HFFc6 (cell line): ENCODE measurements around the gene KXD1. TPM values are rescaled to one million over a fixed set of nuclear protein-coding genes. Genes with fewer than 3 reads are reported as not detected.
A peak's percentile ranks its signal among the peaks of the same experiment; 100 is the strongest.

Source experiments
- DNase-seq: peaks from one replicate; pipeline ENCODE4 v3.0.0-alpha.2; 2018
- H3K27ac Mint-ChIP-seq: 2 replicates; pipeline ENCODE4 v1.8.0; 2020; ENCODE audit warnings: mild to moderate bottlenecking, mixed read lengths
- H3K27me3 Mint-ChIP-seq: 2 replicates; pipeline ENCODE4 v1.8.0; 2021; ENCODE audit warnings: mild to moderate bottlenecking, moderate library complexity, mixed read lengths; ENCODE audit not compliant: insufficient read depth
- H3K36me3 Mint-ChIP-seq: 2 replicates; pipeline ENCODE4 v1.8.0; 2021; ENCODE audit warnings: low read depth, mixed read lengths
- H3K4me1 Mint-ChIP-seq: 2 replicates; pipeline ENCODE4 v1.8.0; 2020; ENCODE audit warnings: low read depth, mixed read lengths
- H3K4me3 Mint-ChIP-seq: 2 replicates; pipeline ENCODE4 v1.8.0; 2020; ENCODE audit warnings: mild to moderate bottlenecking, moderate library complexity, mixed read lengths
- H3K9me3 Mint-ChIP-seq: 2 replicates; pipeline ENCODE4 v1.8.0; 2020; ENCODE audit warnings: mild to moderate bottlenecking, mixed read lengths
- CTCF ChIP-seq: fragments of 200-600 bp; sonication (generic); IDR thresholded peaks from 2 replicates; pipeline ENCODE4 v1.5.0; 2021; ENCODE audit warnings: antibody characterized with exemption, mild to moderate bottlenecking
- total RNA-seq, 6 experiments: library from RNA; stranded (reverse); fragmentation: NEBNext Ultra II Directional; extraction: Animal tissue kit (Norgen Biotek cat#: 25700); gene quantifications; 2 replicates in 1 of 6; 3 replicates in 5 of 6; pipeline ENCODE4 v1.2.3, GENCODE V29; 2021

The KXD1 gene
- total RNA-seq, 6 experiments from 2014 or later = 109 to 123 (median 115) TPM

GRCh38 chr19:18587561-18587960 is 29.9 kb downstream of the KXD1 start:
- no peak for DNase-seq
- Mint-ChIP-seq H3K27me3 (no peaks in the 10 kb centered on the region; the same call in 1 of the 2 replicates), H3K36me3 (peaks cover 8% of the 10 kb centered on the region; the same call in 1 of the 2 replicates), H3K9me3 (no peaks in the 10 kb centered on the region), H3K27ac (no peak overlapping the region), H3K4me3 (no peak overlapping the region), H3K4me1 (peaks cover 17% of the 10 kb centered on the region)
- no peak for TF ChIP-seq CTCF

GRCh38 chr19:18587962-18588610 is 30.4 kb downstream of the KXD1 start:
- H3K4me1 Mint-ChIP-seq = peaks cover 17% of the 10 kb centered on the region
- peak overlapping the region; percentile 85 for H3K4me3 Mint-ChIP-seq
- H3K27me3 Mint-ChIP-seq = no peaks in the 10 kb centered on the region; the same call in 1 of the 2 replicates
- peaks cover 8% of the 10 kb centered on the region; the same call in 1 of the 2 replicates for H3K36me3 Mint-ChIP-seq
- H3K27ac Mint-ChIP-seq = peak overlapping the region; percentile 68
- DNase-seq = no peak
- no peaks in the 10 kb centered on the region for H3K9me3 Mint-ChIP-seq
- no peak for TF ChIP-seq CTCF

DNA sequence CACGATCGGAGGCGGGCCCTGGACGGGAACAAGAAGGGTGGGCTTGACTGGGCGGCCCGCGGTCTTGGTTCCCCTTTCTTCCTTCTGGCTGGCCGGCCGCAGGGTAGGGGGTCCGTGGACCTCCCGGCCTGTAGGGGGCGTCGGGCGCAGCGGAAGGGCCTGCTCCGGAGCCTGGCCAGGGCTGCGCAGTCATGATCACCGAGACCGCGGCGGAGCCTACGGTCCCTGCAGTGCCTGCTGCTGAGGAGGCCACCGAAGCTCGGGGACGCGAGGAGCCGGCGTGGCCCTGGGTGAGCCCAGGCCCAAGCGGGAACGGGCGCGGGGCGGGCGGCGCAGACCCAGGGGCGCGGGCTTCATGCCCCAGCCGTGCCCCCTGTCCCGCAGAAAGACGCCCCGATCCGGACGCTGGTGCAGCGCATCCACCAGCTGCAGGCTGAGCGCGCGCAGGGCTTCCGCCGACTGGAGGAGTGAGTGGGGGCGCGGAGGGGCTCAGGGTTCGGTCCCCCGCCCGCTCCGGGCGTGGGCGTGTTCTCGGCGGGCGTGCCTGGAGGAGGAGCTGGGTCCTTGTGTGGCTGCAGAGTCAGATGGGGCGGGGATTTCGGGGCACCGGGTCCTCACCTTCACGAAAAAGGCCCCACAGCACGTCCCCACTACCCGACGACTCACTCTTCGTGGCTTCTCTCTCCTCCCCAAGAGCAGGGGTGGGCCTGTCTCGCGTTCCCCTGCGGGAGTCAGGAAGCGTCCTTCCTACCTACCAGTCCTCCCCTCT is 31.1 kb downstream of the KXD1 start, which contains the start of gene REX1BD:
Gene REX1BD, plus strand, starts transcription at position 188 of the 769 bp plus-strand sequence. Its CDS starts 4 bp downstream, at position 192.
- peak; percentile 95 for TF ChIP-seq CTCF
- peak; percentile 52 for DNase-seq
- Mint-ChIP-seq H3K36me3 (peaks cover 8% of the 10 kb centered on the region; the same call in 1 of the 2 replicates), H3K4me3 (peak within 1 kb of the TSS; percentile 85), H3K4me1 (peaks cover 22% of the 10 kb centered on the region), H3K27me3 (no peaks in the 10 kb centered on the region; the same call in 1 of the 2 replicates), H3K27ac (peak within 1 kb of the TSS; percentile 84), H3K9me3 (no peaks in the 10 kb centered on the region)

- Mint-ChIP-seq H3K27me3 (no peaks in the 10 kb centered on the region; the same call in 1 of the 2 replicates), H3K4me1 (peaks cover 25% of the 10 kb centered on the region), H3K9me3 (no peaks in the 10 kb centered on the region), H3K36me3 (peaks cover 8% of the 10 kb centered on the region; the same call in 1 of the 2 replicates), H3K27ac (peak overlapping the region; percentile 84), H3K4me3 (peak overlapping the region; percentile 85)
- peak; percentile 54 for DNase-seq
- no peak; the same call in 1 of the 2 replicates for TF ChIP-seq CTCF
These were observed 32.0 kb downstream of the KXD1 start for GRCh38 chr19:18589380-18590272.
